ENCODE measurements around the gene EIF2D. TPM values are rescaled to one million over a fixed set of nuclear protein-coding genes. Genes with fewer than 3 reads are reported as not detected.

The EIF2D gene
- total RNA-seq, 1 donor, result 38.3 TPM

Other genes starting within 250 kb of the EIF2D start
- gene IKBKE, start 142.0 kb downstream of the EIF2D start, total RNA-seq, result 13.1 TPM
- 209 TPM for gene RASSF5, start 104.9 kb downstream of the EIF2D start, total RNA-seq
- 1.5 TPM for gene DYRK3, start 23.1 kb upstream of the EIF2D start, total RNA-seq
- 69.8 TPM for gene MAPKAPK2, start 72.4 kb upstream of the EIF2D start, total RNA-seq
- gene IL19, start 158.3 kb upstream of the EIF2D start, total RNA-seq, result 0.10 TPM
- 5.0 TPM for gene IL10, start 160.0 kb upstream of the EIF2D start, total RNA-seq